Measurements from ENCODE around the gene PSEN1. TPM values are rescaled to one million over a fixed set of nuclear protein-coding genes. Genes with fewer than 3 reads are reported as not detected.
A peak's percentile ranks its signal among the peaks of the same experiment; 100 is the strongest.

Gene PSEN1
- total and polyA plus RNA-seq, 10 of the 15 experiments (the other 5 are each of a cell fraction or from before 2014, with no cell fraction given), result 8.9 to 32.3 (median 21.8) TPM

GRCh38 chr14:73248108-73248868, 112.0 kb downstream of the PSEN1 start (continued):
- TF ChIP-seq ZNF592 (IDR thresholded peaks at IDR 0.05) (no peak), BHLHE40 (IDR thresholded peaks at IDR 0.05; ENCODE audit: borderline replicate concordance in 1 of 2, low read depth in 2 of 2, low read length in 1 of 2) (peak in 1 of 2 experiments; percentile 57; a peak in 1 of 4 replicates), TCF12 (IDR thresholded peaks at IDR 0.05; ENCODE audit: low read depth, low read length) (no peak), FOS (IDR thresholded peaks at IDR 0.05; ENCODE audit: borderline replicate concordance, extremely low read depth, insufficient read length) (no peak), HDAC2 (IDR thresholded peaks at IDR 0.05) (no peak), ZBED1 (IDR thresholded peaks at IDR 0.05; ENCODE audit: borderline replicate concordance) (no peak), EZH2 (IDR thresholded peaks at IDR 0.05; ENCODE audit: borderline replicate concordance, control insufficient read depth, low read depth, low read length) (no peak), WRNIP1 (IDR thresholded peaks at IDR 0.05; ENCODE audit: borderline replicate concordance, low read depth, low read length) (no peak), RAD51 (IDR thresholded peaks at IDR 0.05) (peak; percentile 66), RELB (IDR thresholded peaks at IDR 0.05; ENCODE audit: low read depth) (peak; percentile 80), GATAD2B (conservative IDR thresholded peaks at IDR 0.05; ENCODE audit: low read depth) (no peak), SIX5 (IDR thresholded peaks at IDR 0.05; ENCODE audit: low read depth, low read length, severe bottlenecking) (no peak), MAX (IDR thresholded peaks at IDR 0.05; ENCODE audit: low read depth, low read length) (no peak), BACH1 (IDR thresholded peaks at IDR 0.05; ENCODE audit: borderline replicate concordance) (peak; percentile 25; the same call in 1 of the 2 replicates), NFIC (IDR thresholded peaks at IDR 0.05; ENCODE audit: low read depth, low read length) (peak; percentile 61; the same call in 1 of the 2 replicates), ASH2L (IDR thresholded peaks at IDR 0.05; ENCODE audit: borderline replicate concordance, low read depth) (no peak), SPI1 (IDR thresholded peaks at IDR 0.05; ENCODE audit: borderline replicate concordance, insufficient read depth, low read depth, low read length) (0 out of 2 replicates have a peak, but pooled peaks have one; percentile 1)
- TF ChIP-seq, protein P1, sequence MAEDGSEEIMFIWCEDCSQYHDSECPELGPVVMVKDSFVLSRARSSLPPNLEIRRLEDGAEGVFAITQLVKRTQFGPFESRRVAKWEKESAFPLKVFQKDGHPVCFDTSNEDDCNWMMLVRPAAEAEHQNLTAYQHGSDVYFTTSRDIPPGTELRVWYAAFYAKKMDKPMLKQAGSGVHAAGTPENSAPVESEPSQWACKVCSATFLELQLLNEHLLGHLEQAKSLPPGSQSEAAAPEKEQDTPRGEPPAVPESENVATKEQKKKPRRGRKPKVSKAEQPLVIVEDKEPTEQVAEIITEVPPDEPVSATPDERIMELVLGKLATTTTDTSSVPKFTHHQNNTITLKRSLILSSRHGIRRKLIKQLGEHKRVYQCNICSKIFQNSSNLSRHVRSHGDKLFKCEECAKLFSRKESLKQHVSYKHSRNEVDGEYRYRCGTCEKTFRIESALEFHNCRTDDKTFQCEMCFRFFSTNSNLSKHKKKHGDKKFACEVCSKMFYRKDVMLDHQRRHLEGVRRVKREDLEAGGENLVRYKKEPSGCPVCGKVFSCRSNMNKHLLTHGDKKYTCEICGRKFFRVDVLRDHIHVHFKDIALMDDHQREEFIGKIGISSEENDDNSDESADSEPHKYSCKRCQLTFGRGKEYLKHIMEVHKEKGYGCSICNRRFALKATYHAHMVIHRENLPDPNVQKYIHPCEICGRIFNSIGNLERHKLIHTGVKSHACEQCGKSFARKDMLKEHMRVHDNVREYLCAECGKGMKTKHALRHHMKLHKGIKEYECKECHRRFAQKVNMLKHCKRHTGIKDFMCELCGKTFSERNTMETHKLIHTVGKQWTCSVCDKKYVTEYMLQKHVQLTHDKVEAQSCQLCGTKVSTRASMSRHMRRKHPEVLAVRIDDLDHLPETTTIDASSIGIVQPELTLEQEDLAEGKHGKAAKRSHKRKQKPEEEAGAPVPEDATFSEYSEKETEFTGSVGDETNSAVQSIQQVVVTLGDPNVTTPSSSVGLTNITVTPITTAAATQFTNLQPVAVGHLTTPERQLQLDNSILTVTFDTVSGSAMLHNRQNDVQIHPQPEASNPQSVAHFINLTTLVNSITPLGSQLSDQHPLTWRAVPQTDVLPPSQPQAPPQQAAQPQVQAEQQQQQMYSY (CRISPR knock-in tag; IDR thresholded peaks at IDR 0.05), result no peak

All from GM12878 (cell line).